Endothelial cell of umbilical vein (primary cell): ENCODE results near the gene WDR7. TPM values are rescaled to one million over a fixed set of nuclear protein-coding genes. Genes with fewer than 3 reads are reported as not detected.

Source experiments
- BruUV-seq: library from RNA; stranded (reverse); fragments of 400-500 nt; replicated peaks from 2 replicates; lab custom pipeline; 2021; lab: Mats Ljungman, UMichigan
- CTCF ChIA-PET: fragments of 300-600, 350-600 bp; sonication (Branson Sonifier 250); formaldehyde crosslinking; loops from one replicate; lab custom pipeline; 2021; ENCODE audit warnings: antibody characterized with exemption, inconsistent platforms; lab: Charles Lee
- POLR2A ChIA-PET: fragments of 300-600, 350-600 bp; sonication (Branson Sonifier 250); formaldehyde crosslinking; loops from one replicate; lab custom pipeline; 2021; ENCODE audit warnings: antibody characterized with exemption, inconsistent platforms; lab: Charles Lee
- DNase-seq: peaks from one replicate; pipeline ENCODE4 v3.0.0-alpha.2; 2011; ENCODE audit warnings: low read depth, low spot score
- FAIRE-seq: peaks from 2 replicates; lab custom pipeline; 2011; peaks lifted over from hg19 to GRCh38; lab: Jason Lieb, UNC
- H2AFZ ChIP-seq: 2 replicates; pipeline ENCODE4 v1.6.0; 2012; ENCODE audit warnings: low read depth, low read length, control low read depth, inconsistent platforms
- H3K27ac ChIP-seq: 2 replicates; pipeline ENCODE4 v1.5.1; 2011; ENCODE audit warnings: low read depth, mild to moderate bottlenecking, control low read depth, low read length, moderate library complexity; ENCODE audit not compliant: insufficient read depth
- H3K27me3 ChIP-seq, 2 experiments: 2 replicates each; pipeline versions ENCODE4 v1.6.0 to v1.6.1; 2011; ENCODE audit warnings: low read length in 2 of 2, mixed read lengths in 1 of 2; ENCODE audit not compliant: control insufficient read depth in 2 of 2, insufficient read depth in 2 of 2
- H3K36me3 ChIP-seq, 2 experiments: 2 replicates in 1 of 2; 3 replicates in 1 of 2; pipeline ENCODE4 v1.5.1; 2011; ENCODE audit warnings: low read length in 2 of 2, mild to moderate bottlenecking in 1 of 2, moderate library complexity in 1 of 2; ENCODE audit not compliant: control insufficient read depth in 2 of 2, insufficient read depth in 2 of 2; ENCODE audit errors: extremely low read depth in 1 of 2
- H3K4me1 ChIP-seq: 3 replicates; pipeline ENCODE4 v1.5.1; 2011; ENCODE audit warnings: mild to moderate bottlenecking, low read length; ENCODE audit not compliant: control insufficient read depth, insufficient read depth; ENCODE audit errors: extremely low read depth
- H3K4me2 ChIP-seq: 2 replicates; pipeline ENCODE4 v1.6.1; 2011; ENCODE audit warnings: low read length, control low read depth, mixed read lengths; ENCODE audit not compliant: insufficient read depth
- H3K4me3 ChIP-seq, 3 experiments: fragments of 200-600 bp in 1 of 3; sonication (generic), shearing (Covaris generic) in 1 of 3; replicated peaks in 1 of 3; 2 replicates each; pipeline ENCODE4 v1.5.1; 2011 to 2016; ENCODE audit warnings: control low read depth in 3 of 3, low read length in 3 of 3, mild to moderate bottlenecking in 2 of 3, inconsistent platforms in 1 of 3, low read depth in 1 of 3, moderate library complexity in 1 of 3; ENCODE audit not compliant: insufficient read depth in 1 of 3
- H3K79me2 ChIP-seq: 2 replicates; pipeline ENCODE4 v1.6.0; 2012; ENCODE audit warnings: low read length, inconsistent platforms; ENCODE audit not compliant: control insufficient read depth, insufficient read depth
- H3K9ac ChIP-seq: replicated peaks from 2 replicates; pipeline ENCODE3; 2011; ENCODE audit warnings: low read length, control low read depth; ENCODE audit not compliant: insufficient read depth; ENCODE audit errors: extremely low read depth
- H3K9me1 ChIP-seq: replicated peaks from 3 replicates; pipeline ENCODE4 v1.6.0; 2011; ENCODE audit warnings: mild to moderate bottlenecking, low read length; ENCODE audit not compliant: control insufficient read depth, insufficient read depth; ENCODE audit errors: extremely low read depth
- H3K9me3 ChIP-seq: replicated peaks from 2 replicates; pipeline ENCODE4 v1.5.1; 2012; ENCODE audit warnings: low read length, inconsistent platforms; ENCODE audit not compliant: control insufficient read depth, insufficient read depth
- H4K20me1 ChIP-seq: replicated peaks from 2 replicates; pipeline ENCODE3; 2011; ENCODE audit warnings: mild to moderate bottlenecking, low read length; ENCODE audit not compliant: control insufficient read depth, insufficient read depth; ENCODE audit errors: extremely low read depth
- EZH2 ChIP-seq: IDR thresholded peaks from 2 replicates; pipeline ENCODE4 v1.6.1; 2012; ENCODE audit warnings: borderline replicate concordance, low read depth, mild to moderate bottlenecking, moderate library complexity, low read length, inconsistent platforms; ENCODE audit not compliant: severe bottlenecking
- FOS ChIP-seq: IDR thresholded peaks from 2 replicates; pipeline ENCODE4 v1.6.1; 2011; ENCODE audit warnings: mild to moderate bottlenecking, low read length, moderate library complexity, borderline replicate concordance; ENCODE audit not compliant: insufficient read depth
- GATA2 ChIP-seq: IDR thresholded peaks from 2 replicates; pipeline ENCODE4 v1.7.0; 2011; ENCODE audit warnings: low read depth, mild to moderate bottlenecking, moderate library complexity, mixed read lengths, low read length; ENCODE audit not compliant: insufficient read length, insufficient read depth
- JUN ChIP-seq: IDR thresholded peaks from 2 replicates; pipeline ENCODE4 v1.6.1; 2011; ENCODE audit warnings: borderline replicate concordance, low read depth; ENCODE audit not compliant: insufficient read length, insufficient read depth
- MYC ChIP-seq: IDR thresholded peaks from one replicate; pipeline ENCODE4 v1.6.1; 2011; ENCODE audit warnings: mild to moderate bottlenecking, low read depth, low read length
- POLR2A ChIP-seq: IDR thresholded peaks from 2 replicates; pipeline ENCODE4 v1.6.1; 2012; ENCODE audit warnings: low read depth, mild to moderate bottlenecking, control low read depth, low read length
- POLR2AphosphoS5 ChIP-seq: IDR thresholded peaks from 2 replicates; pipeline ENCODE4 v1.6.1; 2012; ENCODE audit warnings: low read depth, mild to moderate bottlenecking, control low read depth, low read length, moderate library complexity; ENCODE audit not compliant: insufficient read depth
- dilution Hi-C: fragments of 300-500 bp; cut with MboI; formaldehyde crosslinking; loops from one replicate; pipeline ENCODE4 v1.15.0; 2019; ENCODE audit warnings: low sequenced_read_pairs; ENCODE audit not compliant: extremely low pct_ligation_motif_present
- intact Hi-C: fragments of 100-400 bp; cut with micrococcal nuclease; formaldehyde crosslinking; loops from one replicate; pipeline ENCODE4 v1.10.0; 2022
- polyA plus RNA-seq, 4 experiments: library from polyadenylated mRNA; depleted of rRNA in 3 of 4; stranded (reverse) in 3 of 4; unstranded in 1 of 4; fragments of >200 nt; gene quantifications; 2 replicates each; pipeline versions ENCODE4 v1.2.1 to v1.2.3, GENCODE V29; 2011 to 2012; ENCODE audit warnings: missing spikeins in 1 of 4
- total RNA-seq: library from RNA; stranded (reverse); gene quantifications from 2 replicates; pipeline ENCODE4 v1.2.3, GENCODE V29; 2021
- TF ChIP-seq, protein P1 (sequence below): IDR thresholded peaks from 2 replicates; pipeline ENCODE4 v1.6.1; 2011; ENCODE audit not compliant: insufficient read depth, insufficient read length
- TF ChIP-seq, protein P2 (sequence below), 2 donors: IDR thresholded peaks; 1 replicate in 1 of 2; 2 replicates in 1 of 2; pipeline ENCODE4 v1.5.1; 2011; ENCODE audit warnings: low read length in 2 of 2, mild to moderate bottlenecking in 2 of 2, moderate library complexity in 2 of 2, control low read depth in 1 of 2, inconsistent platforms in 1 of 2, low read depth in 1 of 2; ENCODE audit not compliant: insufficient read depth in 1 of 2; ENCODE audit errors: extremely low read depth in 1 of 2

The WDR7 gene
- total and polyA plus RNA-seq, 2 donors (not counting 3 experiments of a cell fraction or from before 2014, with no cell fraction given): 5.9 to 19.0 TPM

DNA sequence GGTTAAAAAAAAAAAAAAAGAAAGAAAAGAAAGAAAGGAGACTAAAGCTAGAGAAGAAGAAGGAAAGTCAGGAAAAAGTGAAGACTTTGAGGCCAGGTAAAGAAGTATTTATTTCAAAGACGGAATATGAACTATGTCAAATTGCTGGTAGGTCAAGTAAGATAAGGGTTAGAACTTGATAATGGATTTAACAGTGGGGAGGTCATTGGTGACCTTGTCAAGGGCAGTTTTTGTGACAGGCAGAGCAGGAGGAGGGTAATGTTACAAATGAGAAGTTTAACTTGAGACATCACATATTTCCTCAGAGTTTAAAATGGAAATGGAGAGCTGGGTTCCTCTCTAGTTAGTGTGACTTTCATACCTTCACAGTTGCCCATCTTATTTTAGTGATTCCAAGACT lies 9.5 kb downstream of the WDR7 start:
- CTCF ChIA-PET: no interaction called here
- FAIRE-seq: no peak
- POLR2A ChIA-PET: no interaction called here

More for the DNA sequence above, 9.5 kb downstream of the WDR7 start:
- Histone ChIP-seq H3K79me2 (peaks cover 4% of the 10 kb centered on the region), H3K36me3 (no peaks in the 10 kb centered on the region), H3K27me3 (no peaks in the 10 kb centered on the region), H2AFZ (no peak overlapping the region), H3K9ac (no peak overlapping the region), H3K9me1 (no peaks in the 10 kb centered on the region), H3K4me3 (no peak overlapping the region), H4K20me1 (no peaks in the 10 kb centered on the region), H3K27ac (no peak overlapping the region), H3K4me1 (no peaks in the 10 kb centered on the region), H3K9me3 (no peaks in the 10 kb centered on the region), H3K4me2 (no peak overlapping the region)
- dilution Hi-C loops: no loop called here
- DNase-seq: no peak
- no TSS peak for BruUV-seq
- TF ChIP-seq FOS: no peak
- TF ChIP-seq, protein P1, sequence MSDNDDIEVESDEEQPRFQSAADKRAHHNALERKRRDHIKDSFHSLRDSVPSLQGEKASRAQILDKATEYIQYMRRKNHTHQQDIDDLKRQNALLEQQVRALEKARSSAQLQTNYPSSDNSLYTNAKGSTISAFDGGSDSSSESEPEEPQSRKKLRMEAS: no peak
- no peak for TF ChIP-seq EZH2
- no peak for TF ChIP-seq MYC
- TF ChIP-seq POLR2AphosphoS5: no peak
- TF ChIP-seq POLR2A: no peak
- TF ChIP-seq JUN: no peak
- TF ChIP-seq, protein P2, sequence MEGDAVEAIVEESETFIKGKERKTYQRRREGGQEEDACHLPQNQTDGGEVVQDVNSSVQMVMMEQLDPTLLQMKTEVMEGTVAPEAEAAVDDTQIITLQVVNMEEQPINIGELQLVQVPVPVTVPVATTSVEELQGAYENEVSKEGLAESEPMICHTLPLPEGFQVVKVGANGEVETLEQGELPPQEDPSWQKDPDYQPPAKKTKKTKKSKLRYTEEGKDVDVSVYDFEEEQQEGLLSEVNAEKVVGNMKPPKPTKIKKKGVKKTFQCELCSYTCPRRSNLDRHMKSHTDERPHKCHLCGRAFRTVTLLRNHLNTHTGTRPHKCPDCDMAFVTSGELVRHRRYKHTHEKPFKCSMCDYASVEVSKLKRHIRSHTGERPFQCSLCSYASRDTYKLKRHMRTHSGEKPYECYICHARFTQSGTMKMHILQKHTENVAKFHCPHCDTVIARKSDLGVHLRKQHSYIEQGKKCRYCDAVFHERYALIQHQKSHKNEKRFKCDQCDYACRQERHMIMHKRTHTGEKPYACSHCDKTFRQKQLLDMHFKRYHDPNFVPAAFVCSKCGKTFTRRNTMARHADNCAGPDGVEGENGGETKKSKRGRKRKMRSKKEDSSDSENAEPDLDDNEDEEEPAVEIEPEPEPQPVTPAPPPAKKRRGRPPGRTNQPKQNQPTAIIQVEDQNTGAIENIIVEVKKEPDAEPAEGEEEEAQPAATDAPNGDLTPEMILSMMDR (IDR thresholded peaks at IDR 0.05; ENCODE audit: extremely low read depth in 1 of 2, insufficient read depth in 1 of 2, low read depth in 1 of 2, low read length in 2 of 2): no peak
- no peak for TF ChIP-seq GATA2
- intact Hi-C loops: no loop called here
